Ishikawa (cell line): Measurements from ENCODE around the gene DALRD3.

Source experiments
- CEBPB ChIP-seq: IDR thresholded peaks from 2 replicates; pipeline ENCODE4 v1.6.1; 2012
- CREB1 ChIP-seq: IDR thresholded peaks from 2 replicates; pipeline ENCODE4 v1.6.1; 2012; ENCODE audit warnings: low read depth
- EGR1 ChIP-seq: IDR thresholded peaks from 2 replicates; pipeline ENCODE4 v1.6.1; 2012
- EP300 ChIP-seq: IDR thresholded peaks from 2 replicates; pipeline ENCODE4 v1.6.1; 2012; ENCODE audit warnings: borderline replicate concordance
- FOXM1 ChIP-seq: IDR thresholded peaks from 2 replicates; pipeline ENCODE4 v1.6.1; 2012; ENCODE audit warnings: low read depth, borderline replicate concordance
- MAX ChIP-seq: IDR thresholded peaks from 2 replicates; pipeline ENCODE4 v1.6.1; 2012
- NFIC ChIP-seq: IDR thresholded peaks from 2 replicates; pipeline ENCODE4 v1.6.1; 2012
- RAD21 ChIP-seq: IDR thresholded peaks from 2 replicates; pipeline ENCODE4 v1.6.1; 2012; ENCODE audit warnings: low read depth
- REST ChIP-seq: IDR thresholded peaks from 2 replicates; pipeline ENCODE4 v1.6.1; 2012; ENCODE audit warnings: low read depth, mild to moderate bottlenecking
- TAF1 ChIP-seq: IDR thresholded peaks from 2 replicates; pipeline ENCODE4 v1.6.1; 2012; ENCODE audit warnings: low read depth, mild to moderate bottlenecking
- TCF12 ChIP-seq: IDR thresholded peaks from 2 replicates; pipeline ENCODE4 v1.6.1; 2012; ENCODE audit warnings: low read depth
- TEAD4 ChIP-seq: IDR thresholded peaks from 2 replicates; pipeline ENCODE4 v1.6.1; 2012
- USF1 ChIP-seq: IDR thresholded peaks from 2 replicates; pipeline ENCODE4 v1.6.1; 2012
- YY1 ChIP-seq: IDR thresholded peaks from 2 replicates; pipeline ENCODE4 v1.6.1; 2012; ENCODE audit warnings: low read depth
- ZBTB7A ChIP-seq: IDR thresholded peaks from 2 replicates; pipeline ENCODE4 v1.6.1; 2012; ENCODE audit warnings: low read depth

Gene DALRD3

GRCh38 chr3:49020330-49021212, 2.2 kb upstream of the DALRD3 start:
- no peak for TF ChIP-seq FOXM1
- no peak for TF ChIP-seq TEAD4
- TF ChIP-seq RAD21 = no peak
- TF ChIP-seq NFIC = no peak; the same call in 1 of the 2 replicates
- no peak for TF ChIP-seq CREB1
- TF ChIP-seq TAF1 = no peak
- TF ChIP-seq EGR1 = no peak
- no peak for TF ChIP-seq USF1
- TF ChIP-seq ZBTB7A = no peak; the same call in 1 of the 2 replicates
- TF ChIP-seq TCF12 = no peak
- TF ChIP-seq CEBPB = no peak
- no peak for TF ChIP-seq EP300
- no peak for TF ChIP-seq MAX
- no peak for TF ChIP-seq REST
- no peak for TF ChIP-seq YY1

GRCh38 chr3:49019941-49020329, 1.6 kb upstream of the DALRD3 start:
- no peak for TF ChIP-seq YY1
- no peak for TF ChIP-seq TAF1
- TF ChIP-seq TCF12 = no peak
- no peak for TF ChIP-seq TEAD4
- no peak for TF ChIP-seq NFIC
- no peak for TF ChIP-seq REST
- TF ChIP-seq ZBTB7A = no peak
- no peak for TF ChIP-seq EP300
- no peak for TF ChIP-seq RAD21
- no peak for TF ChIP-seq EGR1
- no peak for TF ChIP-seq FOXM1
- no peak for TF ChIP-seq CREB1
- no peak for TF ChIP-seq USF1

GRCh38 chr3:49018707-49019006, 277 bp upstream of the DALRD3 start:
- TF ChIP-seq CREB1 (no peak), NFIC (no peak)

- TF ChIP-seq NFIC = no peak
- no peak for TF ChIP-seq RAD21
- no peak for TF ChIP-seq EGR1
- TF ChIP-seq ZBTB7A = no peak
- no peak for TF ChIP-seq TCF12
- no peak for TF ChIP-seq MAX
- no peak; the same call in 1 of the 2 replicates for TF ChIP-seq TAF1
- no peak; the same call in 1 of the 2 replicates for TF ChIP-seq TEAD4
- TF ChIP-seq REST = no peak
- no peak for TF ChIP-seq CEBPB
- TF ChIP-seq YY1 = no peak
Observed at GRCh38 chr3:49017229-49017970, 980 bp downstream of the DALRD3 start.
